VCaP (cell line): ENCODE measurements around the gene RPL39.
"Not testable (repeated sequence)": the region's sequence is repeated elsewhere in the genome, so short reads cannot be mapped to it uniquely, and the experiment has no call there.

Experiments used
- H3K27ac ChIP-seq: fragments of 450-650 bp; 2 replicates; pipeline ENCODE4 v1.5.1; 2017
- CTCF ChIP-seq: fragments of 450-650 bp; conservative IDR thresholded peaks from 2 replicates; pipeline ENCODE4 v1.5.1; 2017; ENCODE audit warnings: mild to moderate bottlenecking, moderate library complexity

Gene RPL39

GRCh38 chrX:119778829-119779228, 12.6 kb downstream of the RPL39 start:
- H3K27ac ChIP-seq = no peak overlapping the region
- TF ChIP-seq CTCF = no peak

- TF ChIP-seq CTCF = no peak
- no peak overlapping the region for H3K27ac ChIP-seq
Measured at GRCh38 chrX:119775517-119776238, 15.8 kb downstream of the RPL39 start.

GRCh38 chrX:119769388-119769787, 22.0 kb downstream of the RPL39 start:
- not testable (repeated sequence) for H3K27ac ChIP-seq

- H3K27ac ChIP-seq = not testable (repeated sequence)
Measured at GRCh38 chrX:119768436-119768835, 23.0 kb downstream of the RPL39 start.

- H3K27ac ChIP-seq = no peak overlapping the region
- TF ChIP-seq CTCF = no peak
Measured at GRCh38 chrX:119763836-119764387, 27.5 kb downstream of the RPL39 start.

GRCh38 chrX:119763181-119763580, 28.2 kb downstream of the RPL39 start:
- H3K27ac ChIP-seq = no peak overlapping the region

GRCh38 chrX:119762718-119763117, 28.7 kb downstream of the RPL39 start:
- H3K27ac ChIP-seq = no peak overlapping the region
- no peak for TF ChIP-seq CTCF

More at GRCh38 chrX:119763181-119763580, 28.2 kb downstream of the RPL39 start:
- TF ChIP-seq CTCF = no peak

GRCh38 chrX:119760026-119760877, 31.2 kb downstream of the RPL39 start:
- H3K27ac ChIP-seq = no peak overlapping the region
- no peak for TF ChIP-seq CTCF
